AG08396 (cell line): ENCODE data around the gene PAM.

ENCODE experiments used
- DNase-seq: peaks from one replicate; pipeline ENCODE4 v3.0.0; 2012; ENCODE audit warnings: low spot score, mixed read lengths

PAM gene

DNA sequence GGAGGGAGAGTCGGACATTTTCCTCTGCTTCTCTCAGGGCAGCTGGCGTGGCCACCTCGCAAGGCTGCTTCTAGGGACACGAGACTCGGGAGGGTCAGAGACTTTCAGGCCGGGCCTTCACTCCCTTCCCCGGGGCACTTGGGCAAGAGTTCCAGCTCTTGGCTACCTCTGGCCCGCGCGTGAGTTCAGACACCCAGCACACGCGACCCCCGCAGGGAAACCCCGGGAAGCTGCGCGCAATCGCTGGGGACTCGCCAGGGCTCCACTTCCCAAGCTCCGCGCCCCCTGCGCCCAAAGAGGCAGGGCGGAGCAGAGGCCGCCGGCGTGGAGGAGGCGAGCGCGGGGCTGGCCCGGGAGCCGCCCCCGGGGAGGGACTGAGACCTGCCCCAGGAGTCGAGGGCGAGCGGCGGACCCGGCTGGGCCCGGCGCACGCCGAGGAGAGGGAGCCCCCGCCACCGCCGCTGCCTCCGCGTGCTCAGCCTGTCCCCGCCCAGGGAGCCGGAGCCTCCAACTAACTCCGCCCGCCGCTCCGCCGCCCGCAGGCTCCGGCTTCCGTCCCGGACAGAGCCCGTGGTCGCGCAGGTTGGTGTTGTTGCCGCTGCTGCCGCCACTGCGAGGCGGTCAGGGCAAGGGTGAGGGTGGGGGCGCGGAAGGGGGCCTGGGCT, at the start of gene PAM:
PAM (plus strand) TSS at position 539 of the 665 bp plus-strand sequence. CDS start 110,891 bp downstream, outside the sequence.
- DNase-seq = peak; percentile 93

GRCh38 chr5:102711525-102712385, 43.4 kb upstream of the PAM start:
- DNase-seq = no peak

DNA sequence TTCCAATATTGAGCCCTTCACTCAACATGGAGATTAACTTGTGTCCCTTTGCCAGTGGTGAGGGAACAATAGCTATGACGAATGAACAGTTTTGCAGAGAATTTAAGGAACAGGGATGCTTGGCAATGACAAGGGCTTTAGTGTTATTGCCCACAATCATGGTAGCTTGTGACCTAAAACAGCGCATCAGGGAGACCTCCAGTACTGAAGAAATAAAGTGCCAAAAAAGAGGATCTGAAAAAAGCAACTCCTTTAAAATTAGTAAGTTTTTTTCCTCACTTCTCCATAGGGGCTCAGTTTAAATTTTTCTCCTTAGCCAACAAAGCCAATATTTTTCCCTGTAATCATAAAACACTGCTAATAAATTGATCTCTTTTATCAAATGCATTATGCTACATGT, 41.8 kb upstream of the PAM start:
- DNase-seq = no peak

- no peak for DNase-seq
These were observed 41.3 kb upstream of the PAM start for GRCh38 chr5:102713682-102714231.

DNA sequence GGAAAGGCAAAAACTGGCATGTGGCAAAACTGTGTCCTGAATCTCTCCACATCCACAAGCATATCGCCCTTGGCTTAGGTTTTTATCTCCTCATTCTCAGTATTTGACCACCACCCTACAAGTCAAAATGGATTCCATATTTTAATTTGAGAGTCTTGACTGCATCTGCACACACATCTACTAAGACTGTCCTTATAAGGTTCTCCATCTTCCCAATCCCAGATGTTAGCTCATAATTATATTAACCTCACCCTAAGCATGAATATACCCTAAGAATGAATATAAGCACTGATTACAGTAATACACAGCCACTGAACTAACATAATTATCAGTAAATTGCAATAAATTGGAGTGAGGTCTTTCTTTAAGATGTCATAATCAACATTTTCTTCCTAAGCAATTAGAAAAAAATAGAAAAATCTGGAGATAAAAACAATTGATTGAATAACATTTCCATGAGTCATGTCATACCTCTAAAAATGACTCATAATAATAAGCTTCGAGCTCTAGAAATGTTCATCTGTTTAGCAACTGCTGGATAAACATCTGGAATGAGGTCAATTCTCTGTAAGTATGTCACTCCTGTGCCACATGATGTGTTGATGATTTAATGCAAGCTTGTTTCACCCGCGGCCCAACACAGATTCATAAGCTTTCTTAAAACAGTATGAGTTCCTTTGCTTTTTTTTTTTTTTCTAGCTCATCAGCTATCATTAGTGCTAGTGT, 39.9 kb upstream of the PAM start:
- peak; percentile 39 for DNase-seq

DNA sequence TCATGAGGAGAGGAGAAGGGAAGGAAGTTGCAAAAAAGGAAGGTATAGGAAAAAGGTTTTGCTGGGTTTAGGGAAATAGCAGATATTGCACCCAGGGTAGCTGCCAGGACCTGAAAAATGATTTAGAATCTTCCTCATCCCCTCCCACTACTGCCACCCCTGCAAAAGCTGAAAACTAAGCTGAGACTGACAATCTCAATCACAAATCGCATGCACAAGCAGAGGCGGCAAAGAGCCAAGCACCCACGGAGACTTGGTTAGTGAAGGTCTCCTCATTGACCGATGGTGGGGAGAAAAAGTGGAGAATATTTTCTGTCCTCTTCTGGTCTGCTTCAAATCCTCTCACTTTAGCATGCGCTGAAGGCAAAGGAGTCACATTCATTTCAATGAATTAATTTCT, 39.1 kb upstream of the PAM start:
- DNase-seq = no peak

- no peak for DNase-seq
These were observed 36.3 kb upstream of the PAM start for GRCh38 chr5:102718819-102719218.

GRCh38 chr5:102719886-102720285, 35.2 kb upstream of the PAM start:
- no peak for DNase-seq

- DNase-seq = no peak
These were observed 34.1 kb upstream of the PAM start for GRCh38 chr5:102720969-102721368.

GRCh38 chr5:102722931-102723330, 32.2 kb upstream of the PAM start:
- peak; percentile 21 for DNase-seq

DNA sequence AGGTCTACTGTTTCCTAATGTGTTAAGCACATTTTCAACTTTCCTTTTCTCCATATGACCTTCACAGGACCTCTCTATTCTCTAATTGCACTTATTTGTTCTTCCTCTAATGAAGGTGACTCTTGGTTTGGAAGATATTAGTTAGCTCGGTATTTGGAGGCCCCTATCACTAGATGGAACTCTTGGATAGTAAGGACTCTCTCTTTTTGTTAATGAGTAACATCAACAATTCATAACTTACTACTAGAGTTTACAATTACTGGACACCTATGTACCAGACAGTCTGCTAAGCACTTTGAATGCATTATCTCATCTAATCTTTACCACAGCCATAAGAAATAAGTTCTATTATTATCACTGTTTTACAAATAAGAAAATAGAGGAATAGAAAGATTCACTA, 23.4 kb upstream of the PAM start:
- no peak for DNase-seq

GRCh38 chr5:102733534-102733933, 21.6 kb upstream of the PAM start:
- DNase-seq = no peak

- DNase-seq = no peak
These were observed 17.9 kb upstream of the PAM start for GRCh38 chr5:102737161-102737560.

GRCh38 chr5:102737805-102738469, 17.2 kb upstream of the PAM start:
- no peak for DNase-seq

GRCh38 chr5:102740515-102740914, 14.6 kb upstream of the PAM start:
- DNase-seq = no peak

- DNase-seq = no peak
These were observed 12.9 kb upstream of the PAM start for GRCh38 chr5:102742215-102742614.

GRCh38 chr5:102743900-102744299, 11.2 kb upstream of the PAM start:
- no peak for DNase-seq

DNA sequence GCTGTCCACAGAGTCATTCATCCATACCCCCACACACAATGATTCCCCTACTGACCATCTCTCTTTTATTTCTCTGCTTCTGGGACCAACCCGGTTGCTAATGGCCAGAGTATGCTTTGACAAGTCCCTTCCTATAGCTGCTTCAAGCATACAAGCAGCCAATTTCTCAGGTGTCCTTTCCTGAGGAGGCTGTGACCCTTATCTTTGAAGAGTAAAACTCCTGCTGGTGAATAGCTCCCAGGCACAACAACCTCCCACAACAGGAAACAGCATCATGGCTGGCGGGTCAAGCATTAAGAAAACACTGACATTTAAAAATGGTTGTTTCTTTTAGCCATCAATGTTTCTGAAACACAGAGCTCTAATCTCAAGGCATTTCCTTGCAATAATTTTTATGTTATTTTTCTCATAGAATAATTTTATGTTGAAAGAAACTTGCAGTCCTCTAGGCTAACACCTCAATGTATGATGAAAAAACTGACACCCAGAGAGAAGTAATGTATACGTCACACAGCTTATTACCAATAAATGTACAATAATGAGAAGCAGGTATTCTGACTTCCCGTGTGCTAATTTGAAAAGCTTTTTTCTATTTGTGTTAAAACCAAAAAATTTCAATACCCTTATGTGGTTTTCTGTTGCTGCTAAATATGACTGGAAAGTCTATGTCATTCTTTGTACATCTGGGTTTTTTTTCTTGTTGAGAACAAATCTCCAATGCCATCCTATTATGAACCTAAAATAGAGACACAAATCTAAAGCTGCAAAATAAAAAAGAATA, 7.5 kb upstream of the PAM start:
- no peak for DNase-seq

- no peak for DNase-seq
These were observed 5.6 kb upstream of the PAM start for GRCh38 chr5:102749416-102750030.

DNA sequence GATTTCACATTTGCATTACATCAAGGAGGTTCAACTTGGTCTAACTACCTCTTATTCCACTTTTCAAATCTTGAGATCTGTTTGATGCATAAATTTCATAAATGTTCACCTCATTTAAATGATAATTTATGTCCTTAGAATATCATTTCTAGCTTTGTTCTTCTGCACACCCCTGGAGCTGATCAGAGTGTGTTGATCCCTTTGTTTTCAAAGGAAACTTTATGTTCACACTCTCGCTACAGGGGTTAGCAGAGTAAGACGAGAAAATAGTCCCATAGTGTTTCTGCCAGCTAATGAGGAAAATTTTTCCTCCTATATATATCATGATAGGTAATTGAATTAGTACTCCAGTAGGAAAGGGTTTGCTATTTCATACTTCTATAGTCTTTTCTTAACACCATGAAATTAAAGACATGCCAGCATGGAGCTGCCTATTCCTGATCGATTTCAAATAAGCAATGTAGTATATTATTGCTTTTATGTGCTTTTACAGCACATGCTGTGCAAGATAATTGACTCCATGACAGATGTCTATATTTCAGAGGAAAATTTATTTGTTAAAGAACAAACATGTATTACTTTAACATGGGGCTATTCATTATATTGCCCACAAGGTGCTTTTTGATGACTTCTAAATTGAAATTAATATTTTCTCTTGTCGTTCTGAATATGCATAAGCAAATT, 4.8 kb upstream of the PAM start:
- no peak for DNase-seq
